Common myeloid progenitor, CD34-positive (primary cell): Measurements from ENCODE around the gene ASB12.

ENCODE experiments used
- CTCF ChIA-PET: fragments of 350-600 bp; sonication (Branson Sonifier 250); formaldehyde crosslinking; loops from one replicate; lab custom pipeline; 2021; ENCODE audit warnings: antibody characterized with exemption; lab: Charles Lee
- POLR2A ChIA-PET: fragments of 350-600 bp; sonication (Branson Sonifier 250); formaldehyde crosslinking; loops from one replicate; lab custom pipeline; 2021; ENCODE audit warnings: antibody characterized with exemption; lab: Charles Lee
- DNase-seq, 3 donors: peaks; one replicate each; pipeline versions ENCODE4 v3.0.0 to v3.0.0-alpha.2; 2013
- H3K27ac ChIP-seq, 2 experiments: 1 replicate in 1 of 2; 2 replicates in 1 of 2; pipeline ENCODE4 v1.7.0; 2013; ENCODE audit warnings: inconsistent platforms in 2 of 2, low read length in 2 of 2, mild to moderate bottlenecking in 2 of 2, low read depth in 1 of 2, moderate library complexity in 1 of 2; ENCODE audit not compliant: severe bottlenecking in 2 of 2, insufficient read depth in 1 of 2, poor library complexity in 1 of 2
- H3K27me3 ChIP-seq, 5 experiments: replicated peaks in 2 of 5; 1 replicate in 3 of 5; 2 replicates in 2 of 5; pipeline versions ENCODE4 v1.6.1 to v1.7.0; 2013; ENCODE audit warnings: low read length in 4 of 5, mild to moderate bottlenecking in 2 of 5, moderate library complexity in 2 of 5, inconsistent platforms in 1 of 5; ENCODE audit not compliant: insufficient read depth in 5 of 5, control insufficient read depth in 4 of 5
- H3K36me3 ChIP-seq, 4 experiments: 1 replicate in 2 of 4; 2 replicates in 2 of 4; pipeline versions ENCODE4 v1.6.1 to v1.7.0; 2013; ENCODE audit warnings: low read length in 3 of 4, control low read depth in 1 of 4, mild to moderate bottlenecking in 1 of 4; ENCODE audit not compliant: control insufficient read depth in 4 of 4, insufficient read depth in 4 of 4
- H3K4me1 ChIP-seq, 4 experiments: 1 replicate in 3 of 4; 2 replicates in 1 of 4; pipeline versions ENCODE4 v1.6.1 to v1.7.1; 2013; ENCODE audit warnings: low read length in 3 of 4, mild to moderate bottlenecking in 3 of 4, control low read depth in 1 of 4, inconsistent platforms in 1 of 4, moderate library complexity in 1 of 4; ENCODE audit not compliant: control insufficient read depth in 4 of 4, insufficient read depth in 4 of 4; ENCODE audit errors: control extremely low read depth in 1 of 4
- H3K4me3 ChIP-seq, 7 experiments: 1 replicate in 4 of 7; 2 replicates in 3 of 7; pipeline versions ENCODE4 v1.5.1 to v1.7.0; 2013; ENCODE audit warnings: mild to moderate bottlenecking in 7 of 7, low read length in 6 of 7, moderate library complexity in 6 of 7, inconsistent platforms in 2 of 7, low read depth in 2 of 7, control low read depth in 1 of 7; ENCODE audit not compliant: insufficient read depth in 4 of 7, control insufficient read depth in 1 of 7; ENCODE audit errors: extremely low read depth in 1 of 7
- H3K9me3 ChIP-seq, 5 experiments: 1 replicate in 4 of 5; 2 replicates in 1 of 5; pipeline versions ENCODE4 v1.6.1 to v1.7.1; 2013; ENCODE audit warnings: low read length in 4 of 5, mild to moderate bottlenecking in 2 of 5, inconsistent platforms in 1 of 5, low read depth in 1 of 5, moderate library complexity in 1 of 5; ENCODE audit not compliant: control insufficient read depth in 4 of 5, insufficient read depth in 2 of 5; ENCODE audit errors: control extremely low read depth in 1 of 5
- WGBS: methylation state at CpG from one replicate; pipeline ENCODE4 v1.1.5; 2013; ENCODE audit not compliant: insufficient coverage; 5-methylcytosine and 5-hydroxymethylcytosine counted together

ASB12 gene

GRCh38 chrX:64196606-64197005 is 33.8 kb downstream of the ASB12 start:
- Histone ChIP-seq H3K36me3 (peaks cover 0 to 17% (median 9%) of the 10 kb centered on the region in 4 experiments), H3K4me1 (no peaks in the 10 kb centered on the region), H3K9me3 (no peaks in the 10 kb centered on the region), H3K27me3 (no peaks in the 10 kb centered on the region), H3K27ac (no peak overlapping the region), H3K4me3 (no peak overlapping the region)
- 97% methylated on average over 3 of the region's 3 CpGs for WGBS
- POLR2A ChIA-PET: no interaction called here
- no peak for DNase-seq
- CTCF ChIA-PET: no interaction called here

GRCh38 chrX:64195862-64196261 is 34.5 kb downstream of the ASB12 start:
- CTCF ChIA-PET: no interaction called here
- peaks cover 0 to 22% (median 10%) of the 10 kb centered on the region in 4 experiments for H3K36me3 ChIP-seq
- H3K27ac ChIP-seq: no peak overlapping the region
- POLR2A ChIA-PET: no interaction called here
- 67% methylated on average over 1 of the region's 1 CpG for WGBS
- H3K4me1 ChIP-seq: no peaks in the 10 kb centered on the region
- H3K9me3 ChIP-seq: no peaks in the 10 kb centered on the region
- H3K27me3 ChIP-seq: no peaks in the 10 kb centered on the region
- DNase-seq: no peak
- no peak overlapping the region for H3K4me3 ChIP-seq

GRCh38 chrX:64192673-64193072 is 37.7 kb downstream of the ASB12 start:
- ChIA-PET POLR2A (no interaction called here), CTCF (no interaction called here)
- H3K4me1 ChIP-seq: no peaks in the 10 kb centered on the region
- no peak for DNase-seq
- 82% methylated on average over 5 of the region's 5 CpGs for whole genome bisulfite sequencing
- no peaks in the 10 kb centered on the region for H3K9me3 ChIP-seq
- no peak overlapping the region for H3K4me3 ChIP-seq
- H3K27me3 ChIP-seq: no peaks in the 10 kb centered on the region
- H3K27ac ChIP-seq: no peak overlapping the region
- peaks cover 0 to 32% (median 12%) of the 10 kb centered on the region in 4 experiments for H3K36me3 ChIP-seq

GRCh38 chrX:64192040-64192439 is 38.4 kb downstream of the ASB12 start:
- DNase-seq: no peak
- Histone ChIP-seq H3K9me3 (no peaks in the 10 kb centered on the region), H3K36me3 (peaks cover 0 to 32% (median 12%) of the 10 kb centered on the region in 4 experiments), H3K4me3 (no peak overlapping the region), H3K4me1 (no peaks in the 10 kb centered on the region), H3K27ac (no peak overlapping the region), H3K27me3 (no peaks in the 10 kb centered on the region)
- 87% methylated on average over 3 of the region's 3 CpGs for WGBS
- CTCF ChIA-PET: no interaction called here
- POLR2A ChIA-PET: no interaction called here

DNA sequence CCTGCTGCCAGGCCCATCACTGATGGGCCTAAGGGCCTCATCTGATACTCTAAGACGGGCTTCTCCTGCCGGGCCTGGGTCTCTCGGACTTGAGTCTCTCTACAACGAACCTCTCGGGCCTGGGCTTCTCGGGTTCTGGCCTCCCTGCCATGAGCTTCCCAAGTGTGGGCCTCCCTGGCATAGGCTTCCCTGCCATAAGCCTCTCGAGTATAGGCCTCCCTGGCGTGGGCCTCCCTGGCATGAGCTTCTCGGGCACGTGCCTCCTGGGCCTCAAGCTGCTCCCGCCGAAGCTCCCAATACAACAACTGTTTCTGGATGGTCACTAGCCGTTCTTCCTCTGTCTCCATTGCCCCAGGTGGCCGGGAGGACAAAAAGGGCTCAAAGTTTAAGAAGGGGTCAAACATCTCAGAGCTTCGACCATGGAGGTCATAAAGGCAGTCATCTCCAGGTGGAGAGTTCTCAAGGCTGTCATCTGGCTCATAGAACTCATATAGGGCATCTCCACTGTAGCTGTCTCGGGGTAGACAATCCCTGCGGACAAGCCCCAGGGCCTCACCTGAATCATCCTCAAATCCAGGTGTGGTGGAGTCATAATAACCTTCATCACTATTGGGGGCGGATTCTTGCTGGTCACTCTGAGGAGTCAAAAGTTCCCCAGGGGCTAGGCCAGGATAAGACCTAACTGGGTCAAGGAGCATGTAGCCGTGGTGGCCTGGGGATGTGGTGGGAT is 39.0 kb downstream of the ASB12 start:
- 93% methylated on average over 18 of the region's 19 CpGs for WGBS
- ChIA-PET CTCF (no interaction called here), POLR2A (no interaction called here)
- Histone ChIP-seq H3K4me1 (no peaks in the 10 kb centered on the region), H3K36me3 (peaks cover 0 to 32% (median 12%) of the 10 kb centered on the region in 4 experiments), H3K27me3 (no peaks in the 10 kb centered on the region), H3K9me3 (no peaks in the 10 kb centered on the region), H3K4me3 (no peak overlapping the region), H3K27ac (no peak overlapping the region)
- no peak for DNase-seq

- no peak overlapping the region for H3K27ac ChIP-seq
- H3K4me3 ChIP-seq: no peak overlapping the region
- DNase-seq: no peak
- ChIA-PET CTCF (no interaction called here), POLR2A (no interaction called here)
- no peaks in the 10 kb centered on the region for H3K9me3 ChIP-seq
- 84% methylated on average over 7 of the region's 10 CpGs for WGBS
- H3K4me1 ChIP-seq: no peaks in the 10 kb centered on the region
- H3K36me3 ChIP-seq: peaks cover 0 to 32% (median 12%) of the 10 kb centered on the region in 4 experiments
- no peaks in the 10 kb centered on the region for H3K27me3 ChIP-seq
These were observed 40.2 kb downstream of the ASB12 start for GRCh38 chrX:64190136-64190740.

GRCh38 chrX:64188901-64189300 is 41.5 kb downstream of the ASB12 start:
- H3K36me3 ChIP-seq: peaks cover 0 to 32% (median 12%) of the 10 kb centered on the region in 4 experiments
- no peak overlapping the region for H3K4me3 ChIP-seq
- ChIA-PET CTCF (interaction anchor here (0.9 kb wide), 1 partner anchor 16 kb away, joined by 3 read pairs; no protein-coding TSS in a partner anchor), POLR2A (no interaction called here)
- H3K9me3 ChIP-seq: no peaks in the 10 kb centered on the region
- H3K27me3 ChIP-seq: no peaks in the 10 kb centered on the region
- H3K4me1 ChIP-seq: no peaks in the 10 kb centered on the region
- 89% methylated on average over 2 of the region's 3 CpGs for WGBS
- H3K27ac ChIP-seq: no peak overlapping the region
- DNase-seq: no peak
